GM12891 (cell line): ENCODE measurements around the gene EPB41L1.

Experiments
- PAX5 ChIP-seq: IDR thresholded peaks from 2 replicates; pipeline ENCODE4 v1.6.1; 2011; ENCODE audit warnings: low read length, moderate library complexity, mild to moderate bottlenecking; ENCODE audit not compliant: insufficient read depth, severe bottlenecking
- POLR2A ChIP-seq: IDR thresholded peaks from 2 replicates; pipeline ENCODE4 v1.6.1; 2011; ENCODE audit warnings: low read depth, low read length, control low read depth
- POLR2AphosphoS5 ChIP-seq: IDR thresholded peaks from 2 replicates; pipeline ENCODE4 v1.6.1; 2011; ENCODE audit warnings: low read depth, low read length, control low read depth
- POU2F2 ChIP-seq: IDR thresholded peaks from 2 replicates; pipeline ENCODE4 v1.6.1; 2011; ENCODE audit warnings: low read depth, mild to moderate bottlenecking, control low read depth, low read length, moderate library complexity
- SPI1 ChIP-seq: IDR thresholded peaks from 2 replicates; pipeline ENCODE4 v1.6.1; 2011; ENCODE audit warnings: low read depth, low read length, control low read depth
- TAF1 ChIP-seq: IDR thresholded peaks from 2 replicates; pipeline ENCODE4 v1.6.1; 2011; ENCODE audit warnings: low read depth, low read length, control low read depth

DNA sequence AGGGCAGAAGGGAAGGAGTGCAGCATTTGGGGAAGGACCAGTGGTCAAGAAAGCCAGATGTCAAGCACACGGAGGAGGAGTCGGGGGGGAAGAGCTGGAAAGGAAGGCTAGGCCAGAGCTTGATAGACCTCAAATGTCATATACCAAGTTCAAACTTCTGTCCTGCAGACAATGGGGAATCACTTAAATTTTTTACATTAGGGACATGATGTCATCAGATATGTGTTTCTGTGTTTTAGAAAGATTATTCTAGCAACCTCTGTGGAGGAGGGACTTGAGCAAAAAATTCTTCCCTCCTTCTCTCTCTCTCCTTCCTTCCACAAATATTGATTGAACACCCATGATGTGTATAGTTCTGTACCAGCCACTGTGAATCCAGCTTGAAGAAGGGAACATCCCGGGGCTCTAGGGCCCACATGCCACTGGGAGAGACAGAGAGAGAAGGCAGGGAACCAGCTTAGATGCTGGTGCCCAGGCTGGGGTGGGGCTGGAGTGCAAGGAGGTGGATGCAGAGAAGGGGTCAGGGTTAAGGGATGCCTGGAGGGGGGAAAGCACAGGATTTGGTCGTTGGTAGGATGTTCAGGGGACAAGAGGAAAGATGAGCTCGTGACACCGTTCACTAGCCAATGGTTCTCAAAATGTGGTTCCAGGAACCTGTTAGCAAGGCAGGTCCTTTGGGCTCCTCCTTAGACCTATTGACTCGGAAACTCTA lies 61.9 kb downstream of the EPB41L1 start:
- TF ChIP-seq POLR2A: no peak
- no peak for TF ChIP-seq POU2F2
- no peak for TF ChIP-seq POLR2AphosphoS5
- no peak for TF ChIP-seq PAX5
- TF ChIP-seq SPI1: no peak
- no peak for TF ChIP-seq TAF1
